GM10266 (cell line): ENCODE results near the gene SLC25A6.

Experiments used
- DNase-seq: peaks from one replicate; pipeline ENCODE4 v3.0.0; 2012; ENCODE audit errors: extremely low spot score
- CTCF ChIP-seq: IDR thresholded peaks from 2 replicates; pipeline ENCODE4 v1.5.1; 2012; ENCODE audit warnings: mild to moderate bottlenecking, low read depth; ENCODE audit not compliant: control insufficient read depth, insufficient read depth; ENCODE audit errors: missing control alignments

The SLC25A6 gene

GRCh38 chrX:1420371-1420770, 28.5 kb upstream of the SLC25A6 start:
- DNase-seq: no peak
- no peak for TF ChIP-seq CTCF

GRCh38 chrX:1419545-1420355, 27.8 kb upstream of the SLC25A6 start:
- no peak for DNase-seq
- TF ChIP-seq CTCF: no peak

- no peak for TF ChIP-seq CTCF
- no peak for DNase-seq
These were observed 27.1 kb upstream of the SLC25A6 start for GRCh38 chrX:1418901-1419544.

GRCh38 chrX:1417921-1418771, 26.2 kb upstream of the SLC25A6 start:
- no peak for TF ChIP-seq CTCF
- no peak for DNase-seq

- TF ChIP-seq CTCF: no peak
- DNase-seq: no peak
These were observed 25.2 kb upstream of the SLC25A6 start for GRCh38 chrX:1416965-1417760.

GRCh38 chrX:1416327-1416784, 24.4 kb upstream of the SLC25A6 start:
- no peak for DNase-seq
- TF ChIP-seq CTCF: no peak
